ENCODE results near the gene ATP2C2.

DNA sequence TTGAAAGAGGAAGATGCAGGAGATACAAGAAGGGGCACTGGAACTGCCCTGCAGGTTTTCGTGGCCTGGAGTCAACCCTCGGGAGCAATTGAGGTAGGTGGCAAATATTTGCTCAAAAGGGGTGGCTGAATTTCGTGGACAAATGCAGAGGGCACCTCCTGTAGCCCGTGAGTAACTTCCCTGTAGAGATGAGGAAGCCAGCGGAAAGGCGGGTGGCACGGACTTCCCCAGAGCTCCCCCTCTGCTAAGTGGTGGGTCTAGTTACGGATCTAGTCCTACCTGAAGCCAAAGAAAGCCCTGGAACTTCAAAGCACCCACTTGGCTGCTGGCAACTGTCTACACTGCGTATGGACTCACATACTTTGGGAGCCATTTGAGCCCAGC is 1.0 kb upstream of the ATP2C2 start:
- TF ChIP-seq CTCF (IDR thresholded peaks at IDR 0.05; ENCODE audit: insufficient read depth, low read length, poor library complexity, severe bottlenecking) = no peak
- no peak for TF ChIP-seq EZH2phosphoT487 (conservative IDR thresholded peaks at IDR 0.05; ENCODE audit: low read length)

Measured in SU-DHL-6 (cell line).